Stomach (tissue), 4 donors: ENCODE data around the gene ZFP90.

ENCODE experiments used
- POLR2A ChIP-seq, 4 donors: fragments of 450-650 bp; IDR thresholded peaks; one replicate each; pipeline ENCODE4 v1.6.1; 2016; ENCODE audit warnings: antibody characterized with exemption in 4 of 4, control low read depth in 2 of 4, mild to moderate bottlenecking in 1 of 4, moderate library complexity in 1 of 4
- POLR2AphosphoS5 ChIP-seq, 3 donors: sonication (generic); formaldehyde crosslinking; IDR thresholded peaks; one replicate each; pipeline ENCODE4 v1.6.1; 2016; ENCODE audit warnings: antibody characterized with exemption in 3 of 3
- TF ChIP-seq, protein P1 (sequence below), 7 experiments: fragments of 450-650 bp in 4 of 7; fragments of 200-600 bp in 3 of 7; sonication (generic) in 3 of 7; IDR thresholded peaks; one replicate each; pipeline ENCODE4 v1.5.1; 2016 to 2019; ENCODE audit warnings: antibody characterized with exemption in 7 of 7, control low read depth in 2 of 7, mild to moderate bottlenecking in 1 of 7

GRCh38 chr16:68596266-68596665 is 57.2 kb downstream of the ZFP90 start:
- TF ChIP-seq, protein P1, sequence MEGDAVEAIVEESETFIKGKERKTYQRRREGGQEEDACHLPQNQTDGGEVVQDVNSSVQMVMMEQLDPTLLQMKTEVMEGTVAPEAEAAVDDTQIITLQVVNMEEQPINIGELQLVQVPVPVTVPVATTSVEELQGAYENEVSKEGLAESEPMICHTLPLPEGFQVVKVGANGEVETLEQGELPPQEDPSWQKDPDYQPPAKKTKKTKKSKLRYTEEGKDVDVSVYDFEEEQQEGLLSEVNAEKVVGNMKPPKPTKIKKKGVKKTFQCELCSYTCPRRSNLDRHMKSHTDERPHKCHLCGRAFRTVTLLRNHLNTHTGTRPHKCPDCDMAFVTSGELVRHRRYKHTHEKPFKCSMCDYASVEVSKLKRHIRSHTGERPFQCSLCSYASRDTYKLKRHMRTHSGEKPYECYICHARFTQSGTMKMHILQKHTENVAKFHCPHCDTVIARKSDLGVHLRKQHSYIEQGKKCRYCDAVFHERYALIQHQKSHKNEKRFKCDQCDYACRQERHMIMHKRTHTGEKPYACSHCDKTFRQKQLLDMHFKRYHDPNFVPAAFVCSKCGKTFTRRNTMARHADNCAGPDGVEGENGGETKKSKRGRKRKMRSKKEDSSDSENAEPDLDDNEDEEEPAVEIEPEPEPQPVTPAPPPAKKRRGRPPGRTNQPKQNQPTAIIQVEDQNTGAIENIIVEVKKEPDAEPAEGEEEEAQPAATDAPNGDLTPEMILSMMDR (IDR thresholded peaks at IDR 0.05) = no peak
- no peak for TF ChIP-seq POLR2A (IDR thresholded peaks at IDR 0.05)
- no peak for TF ChIP-seq POLR2AphosphoS5 (IDR thresholded peaks at IDR 0.05)
